SK-N-SH (cell line): ENCODE results near the gene CLEC11A. TPM values are rescaled to one million over a fixed set of nuclear protein-coding genes. Genes with fewer than 3 reads are reported as not detected.

Experiments used
- CTCF ChIA-PET: fragments of 300-600, 350-600 bp; formaldehyde crosslinking; extraction: SDS; loops from one replicate; lab custom pipeline; 2021; lab: Yijun Ruan, JAX
- POLR2A ChIA-PET: fragments of 350-600 bp; sonication (Branson Sonifier 250); formaldehyde crosslinking; extraction: SDS; loops from one replicate; lab custom pipeline; 2020; ENCODE audit warnings: antibody characterized with exemption, inconsistent platforms; lab: Yijun Ruan, JAX
- DNase-seq: peaks from one replicate; pipeline ENCODE4 v3.0.0; 2012
- H2AFZ ChIP-seq: fragments of 200-600 bp; sonication (generic); 2 replicates; pipeline ENCODE4 v1.8.1; 2016; ENCODE audit warnings: antibody characterized with exemption, mild to moderate bottlenecking, low read depth
- H3F3A ChIP-seq: fragments of 200-600 bp; sonication (generic); replicated peaks from 2 replicates; pipeline ENCODE3; 2016; ENCODE audit warnings: antibody characterized with exemption, mild to moderate bottlenecking; ENCODE audit not compliant: insufficient read depth
- H3K27ac ChIP-seq, 2 experiments: fragments of 200-500 bp in 1 of 2; fragments of 200-600 bp in 1 of 2; sonication (Bioruptor generic) in 1 of 2; sonication (generic), shearing (Covaris generic) in 1 of 2; 2 replicates each; pipeline versions ENCODE4 v1.5.1 to v1.6.1; 2014 to 2016; ENCODE audit warnings: low read depth in 2 of 2, inconsistent platforms in 1 of 2, low read length in 1 of 2, mild to moderate bottlenecking in 1 of 2, mixed read lengths in 1 of 2
- H3K27me3 ChIP-seq: fragments of 200-600 bp; sonication (generic), shearing (Covaris generic); 2 replicates; pipeline ENCODE4 v1.6.1; 2016; ENCODE audit warnings: mixed run types; ENCODE audit not compliant: insufficient read depth
- H3K36me3 ChIP-seq, 2 experiments: fragments of 200-500 bp in 1 of 2; fragments of 200-600 bp in 1 of 2; sonication (Bioruptor generic) in 1 of 2; sonication (generic) in 1 of 2; replicated peaks in 1 of 2; 2 replicates each; pipeline versions ENCODE3 to v1.5.1; 2014 to 2016; ENCODE audit warnings: low read length in 1 of 2, mild to moderate bottlenecking in 1 of 2; ENCODE audit not compliant: insufficient read depth in 2 of 2, control insufficient read depth in 1 of 2
- H3K4me1 ChIP-seq, 2 experiments: fragments of 200-500 bp in 1 of 2; fragments of 200-600 bp in 1 of 2; sonication (Bioruptor generic) in 1 of 2; sonication (generic), shearing (Covaris generic) in 1 of 2; 2 replicates each; pipeline versions ENCODE4 v1.5.1 to v1.6.1; 2014 to 2016; ENCODE audit warnings: low read depth in 1 of 2, low read length in 1 of 2, mixed run types in 1 of 2; ENCODE audit not compliant: insufficient read depth in 2 of 2, control insufficient read depth in 1 of 2
- H3K4me2 ChIP-seq: fragments of 200-600 bp; sonication (generic), shearing (Covaris generic); 2 replicates; pipeline ENCODE4 v1.6.1; 2017; ENCODE audit warnings: mixed run types
- H3K4me3 ChIP-seq, 2 experiments: fragments of 200-500 bp in 1 of 2; fragments of 200-600 bp in 1 of 2; sonication (Bioruptor generic) in 1 of 2; sonication (generic), shearing (Covaris generic) in 1 of 2; 2 replicates each; pipeline versions ENCODE4 v1.5.1 to v1.8.1; 2014 to 2016; ENCODE audit warnings: low read depth in 2 of 2, inconsistent platforms in 1 of 2, low read length in 1 of 2, mild to moderate bottlenecking in 1 of 2, mixed read lengths in 1 of 2, moderate library complexity in 1 of 2
- H3K79me2 ChIP-seq: fragments of 200-600 bp; sonication (generic); 2 replicates; pipeline ENCODE4 v1.8.1; 2017; ENCODE audit warnings: mild to moderate bottlenecking; ENCODE audit not compliant: insufficient read depth
- H3K9ac ChIP-seq: fragments of 200-600 bp; sonication (generic); 2 replicates; pipeline ENCODE4 v1.6.1; 2017; ENCODE audit warnings: mixed run types
- H3K9me2 ChIP-seq: fragments of 200-600 bp; sonication (generic); 2 replicates; pipeline ENCODE4 v1.6.1; 2017; ENCODE audit warnings: mixed run types
- H3K9me3 ChIP-seq: fragments of 200-600 bp; sonication (generic); 2 replicates; pipeline ENCODE4 v1.6.1; 2017; ENCODE audit warnings: mixed run types, mild to moderate bottlenecking, moderate library complexity
- H4K20me1 ChIP-seq: fragments of 200-600 bp; sonication (generic); 2 replicates; pipeline ENCODE4 v1.6.1; 2017; ENCODE audit warnings: mild to moderate bottlenecking, mixed run types; ENCODE audit not compliant: insufficient read depth
- GABPA ChIP-seq: IDR thresholded peaks from 2 replicates; pipeline ENCODE4 v1.4.0; 2012; ENCODE audit warnings: low read depth, mild to moderate bottlenecking
- GATA2 ChIP-seq: sonication (generic); formaldehyde crosslinking; IDR thresholded peaks from 2 replicates; pipeline ENCODE4 v1.5.0; 2020; ENCODE audit warnings: mild to moderate bottlenecking, missing genetic modification reagents
- JUND ChIP-seq: IDR thresholded peaks from 2 replicates; pipeline ENCODE4 v1.4.0; 2012
- MAX ChIP-seq: IDR thresholded peaks from 2 replicates; pipeline ENCODE4 v1.4.0; 2012; ENCODE audit warnings: low read depth
- POLR2AphosphoS5 ChIP-seq: IDR thresholded peaks from 2 replicates; pipeline ENCODE4 v1.6.1; 2012; ENCODE audit warnings: low read depth, low read length
- RCOR1 ChIP-seq: fragments of 150-350 bp; IDR thresholded peaks from 2 replicates; pipeline ENCODE4 v1.6.1; 2017; ENCODE audit warnings: antibody characterized with exemption, low read length
- SIN3A ChIP-seq: IDR thresholded peaks from 2 replicates; pipeline ENCODE4 v1.6.1; 2012; ENCODE audit warnings: low read depth, mild to moderate bottlenecking, low read length, moderate library complexity, borderline replicate concordance
- ZBTB33 ChIP-seq: IDR thresholded peaks from 2 replicates; pipeline ENCODE4 v1.4.0; 2012; ENCODE audit warnings: low read depth, borderline replicate concordance
- WGBS: methylation state at CpG from one replicate; pipeline ENCODE4 v1.1.6; 2017; ENCODE audit warnings: low lambda C conversion rate; 5-methylcytosine and 5-hydroxymethylcytosine counted together
- polyA plus RNA-seq, 3 experiments: library from polyadenylated mRNA; depleted of rRNA; stranded (reverse); fragments of >200 nt; gene quantifications; 2 replicates each; pipeline ENCODE4 v1.2.3, GENCODE V29; 2012
- TF ChIP-seq, protein P1 (sequence below): IDR thresholded peaks from 2 replicates; pipeline ENCODE4 v1.6.1; 2012; ENCODE audit warnings: mild to moderate bottlenecking, low read depth, low read length, moderate library complexity
- TF ChIP-seq, protein P2 (sequence below): fragments of 150-350 bp; IDR thresholded peaks from 2 replicates; pipeline ENCODE4 v1.6.1; 2017; ENCODE audit warnings: antibody characterized with exemption, low read length, low read depth, borderline replicate concordance

CLEC11A gene
- polyA plus RNA-seq, 1 of the 3 experiments (the other 2 are of a cell fraction), result 4.4 TPM

GRCh38 chr19:50724522-50725217, 1.5 kb downstream of the CLEC11A start (continued):
- TF ChIP-seq, protein P1, sequence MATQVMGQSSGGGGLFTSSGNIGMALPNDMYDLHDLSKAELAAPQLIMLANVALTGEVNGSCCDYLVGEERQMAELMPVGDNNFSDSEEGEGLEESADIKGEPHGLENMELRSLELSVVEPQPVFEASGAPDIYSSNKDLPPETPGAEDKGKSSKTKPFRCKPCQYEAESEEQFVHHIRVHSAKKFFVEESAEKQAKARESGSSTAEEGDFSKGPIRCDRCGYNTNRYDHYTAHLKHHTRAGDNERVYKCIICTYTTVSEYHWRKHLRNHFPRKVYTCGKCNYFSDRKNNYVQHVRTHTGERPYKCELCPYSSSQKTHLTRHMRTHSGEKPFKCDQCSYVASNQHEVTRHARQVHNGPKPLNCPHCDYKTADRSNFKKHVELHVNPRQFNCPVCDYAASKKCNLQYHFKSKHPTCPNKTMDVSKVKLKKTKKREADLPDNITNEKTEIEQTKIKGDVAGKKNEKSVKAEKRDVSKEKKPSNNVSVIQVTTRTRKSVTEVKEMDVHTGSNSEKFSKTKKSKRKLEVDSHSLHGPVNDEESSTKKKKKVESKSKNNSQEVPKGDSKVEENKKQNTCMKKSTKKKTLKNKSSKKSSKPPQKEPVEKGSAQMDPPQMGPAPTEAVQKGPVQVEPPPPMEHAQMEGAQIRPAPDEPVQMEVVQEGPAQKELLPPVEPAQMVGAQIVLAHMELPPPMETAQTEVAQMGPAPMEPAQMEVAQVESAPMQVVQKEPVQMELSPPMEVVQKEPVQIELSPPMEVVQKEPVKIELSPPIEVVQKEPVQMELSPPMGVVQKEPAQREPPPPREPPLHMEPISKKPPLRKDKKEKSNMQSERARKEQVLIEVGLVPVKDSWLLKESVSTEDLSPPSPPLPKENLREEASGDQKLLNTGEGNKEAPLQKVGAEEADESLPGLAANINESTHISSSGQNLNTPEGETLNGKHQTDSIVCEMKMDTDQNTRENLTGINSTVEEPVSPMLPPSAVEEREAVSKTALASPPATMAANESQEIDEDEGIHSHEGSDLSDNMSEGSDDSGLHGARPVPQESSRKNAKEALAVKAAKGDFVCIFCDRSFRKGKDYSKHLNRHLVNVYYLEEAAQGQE, result no peak
- no peak; the same call in none of the 2 replicates for TF ChIP-seq RCOR1
- peak; percentile 84 for TF ChIP-seq POLR2AphosphoS5
- TF ChIP-seq, all 33 proteins: peak for 9

GRCh38 chr19:50725218-50725910, 2.2 kb downstream of the CLEC11A start:
- Histone ChIP-seq H3K36me3 (no peaks in the 10 kb centered on the region), H3K4me3 (peak overlapping the region; percentile 57 to 83), H3K4me2 (peak overlapping the region; percentile 99), H2AFZ (peak overlapping the region; percentile 85), H3F3A (peaks cover 3% of the 10 kb centered on the region), H3K9me2 (no peaks in the 10 kb centered on the region), H3K9ac (peak overlapping the region; percentile 88)
- ChIA-PET POLR2A (interaction anchor here (0.5 to 1.4 kb wide), 5 partner anchors 15 to 79 kb away, joined by 3 to 6 read pairs (median 4); no protein-coding TSS in a partner anchor), CTCF (interaction anchor here (0.6 to 6.4 kb wide), 23 partner anchors 9 to 284 kb away, joined by 3 to 113 read pairs (median 5); no protein-coding TSS in a partner anchor)
- 0% methylated on average over 16 of the region's 52 CpGs for WGBS
- DNase-seq, result no peak
- TF ChIP-seq GABPA (0 out of 2 replicates have a peak, but pooled peaks have one; percentile 10), ZBTB33 (peak; percentile 63; the same call in 1 of the 2 replicates), SIN3A (no peak; the same call in 1 of the 2 replicates), JUND (no peak), MAX (peak; percentile 63), GATA2 (CRISPR knock-in tag) (no peak)
- TF ChIP-seq, protein P1, result 0 out of 2 replicates have a peak, but pooled peaks have one; percentile 10
- TF ChIP-seq, protein P2, sequence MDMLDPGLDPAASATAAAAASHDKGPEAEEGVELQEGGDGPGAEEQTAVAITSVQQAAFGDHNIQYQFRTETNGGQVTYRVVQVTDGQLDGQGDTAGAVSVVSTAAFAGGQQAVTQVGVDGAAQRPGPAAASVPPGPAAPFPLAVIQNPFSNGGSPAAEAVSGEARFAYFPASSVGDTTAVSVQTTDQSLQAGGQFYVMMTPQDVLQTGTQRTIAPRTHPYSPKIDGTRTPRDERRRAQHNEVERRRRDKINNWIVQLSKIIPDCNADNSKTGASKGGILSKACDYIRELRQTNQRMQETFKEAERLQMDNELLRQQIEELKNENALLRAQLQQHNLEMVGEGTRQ, result no peak
- TF ChIP-seq, all 33 proteins: peak for 4
- Histone ChIP-seq H3K4me1 (peaks cover 0 to 21% of the 10 kb centered on the region in 2 experiments; a peak in 2 of 4 replicates), H3K79me2 (peaks cover 13% of the 10 kb centered on the region), H4K20me1 (no peaks in the 10 kb centered on the region), H3K27me3 (no peaks in the 10 kb centered on the region), H3K9me3 (no peaks in the 10 kb centered on the region), H3K27ac (peak overlapping the region; percentile 46 to 86; a peak in 3 of 4 replicates)
